ENCODE data around the gene TADA1. TPM values are rescaled to one million over a fixed set of nuclear protein-coding genes. Genes with fewer than 3 reads are reported as not detected.

TADA1 gene
- total and polyA plus RNA-seq, 8 donors, result 5.4 to 43.8 (median 7.6) TPM

DNA sequence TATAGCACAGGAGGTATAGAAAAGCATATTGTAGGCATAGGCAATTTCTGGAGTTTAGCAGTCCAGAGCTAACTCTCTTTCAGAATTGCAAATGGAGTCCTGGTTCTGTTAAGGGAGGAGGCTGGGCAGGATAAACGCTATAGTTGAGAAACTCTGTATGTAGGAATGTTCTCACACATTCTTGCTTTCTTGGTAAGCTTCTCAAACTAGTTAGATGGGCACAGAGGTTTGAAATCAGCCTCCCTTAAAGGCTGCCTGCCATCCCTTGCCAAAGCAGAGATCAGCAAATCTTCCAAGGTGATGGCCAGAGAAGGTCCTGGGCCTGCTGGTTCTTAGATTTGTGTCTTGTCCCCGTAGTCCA is 42.9 kb upstream of the TADA1 start:
- 82 to 96% (median 86%) methylated on average over 2 of the region's 2 CpGs for WGBS, 5 donors
- no peak overlapping the region for H3K27ac ChIP-seq
- TF ChIP-seq EP300 (IDR thresholded peaks at IDR 0.05), result no peak
- no peak for TF ChIP-seq POLR2AphosphoS5 (IDR thresholded peaks at IDR 0.05)
- no peak for TF ChIP-seq POLR2A (IDR thresholded peaks at IDR 0.05)
- TF ChIP-seq, protein P1, sequence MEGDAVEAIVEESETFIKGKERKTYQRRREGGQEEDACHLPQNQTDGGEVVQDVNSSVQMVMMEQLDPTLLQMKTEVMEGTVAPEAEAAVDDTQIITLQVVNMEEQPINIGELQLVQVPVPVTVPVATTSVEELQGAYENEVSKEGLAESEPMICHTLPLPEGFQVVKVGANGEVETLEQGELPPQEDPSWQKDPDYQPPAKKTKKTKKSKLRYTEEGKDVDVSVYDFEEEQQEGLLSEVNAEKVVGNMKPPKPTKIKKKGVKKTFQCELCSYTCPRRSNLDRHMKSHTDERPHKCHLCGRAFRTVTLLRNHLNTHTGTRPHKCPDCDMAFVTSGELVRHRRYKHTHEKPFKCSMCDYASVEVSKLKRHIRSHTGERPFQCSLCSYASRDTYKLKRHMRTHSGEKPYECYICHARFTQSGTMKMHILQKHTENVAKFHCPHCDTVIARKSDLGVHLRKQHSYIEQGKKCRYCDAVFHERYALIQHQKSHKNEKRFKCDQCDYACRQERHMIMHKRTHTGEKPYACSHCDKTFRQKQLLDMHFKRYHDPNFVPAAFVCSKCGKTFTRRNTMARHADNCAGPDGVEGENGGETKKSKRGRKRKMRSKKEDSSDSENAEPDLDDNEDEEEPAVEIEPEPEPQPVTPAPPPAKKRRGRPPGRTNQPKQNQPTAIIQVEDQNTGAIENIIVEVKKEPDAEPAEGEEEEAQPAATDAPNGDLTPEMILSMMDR (IDR thresholded peaks at IDR 0.05), result no peak
- no peaks in the 10 kb centered on the region for H3K36me3 ChIP-seq
- peaks cover 10 to 14% (median 11%) of the 10 kb centered on the region in 4 donors for H3K4me1 ChIP-seq
- peaks cover 0 to 46% (median 24%) of the 10 kb centered on the region in 3 donors for H3K27me3 ChIP-seq
- H3K9me3 ChIP-seq, result no peaks in the 10 kb centered on the region
- DNase-seq, result no peak
- intact Hi-C loops (cut with DNase I; ENCODE audit: low total_unique reads), result no loop called here
- H3K4me3 ChIP-seq, result no peak overlapping the region

DNA sequence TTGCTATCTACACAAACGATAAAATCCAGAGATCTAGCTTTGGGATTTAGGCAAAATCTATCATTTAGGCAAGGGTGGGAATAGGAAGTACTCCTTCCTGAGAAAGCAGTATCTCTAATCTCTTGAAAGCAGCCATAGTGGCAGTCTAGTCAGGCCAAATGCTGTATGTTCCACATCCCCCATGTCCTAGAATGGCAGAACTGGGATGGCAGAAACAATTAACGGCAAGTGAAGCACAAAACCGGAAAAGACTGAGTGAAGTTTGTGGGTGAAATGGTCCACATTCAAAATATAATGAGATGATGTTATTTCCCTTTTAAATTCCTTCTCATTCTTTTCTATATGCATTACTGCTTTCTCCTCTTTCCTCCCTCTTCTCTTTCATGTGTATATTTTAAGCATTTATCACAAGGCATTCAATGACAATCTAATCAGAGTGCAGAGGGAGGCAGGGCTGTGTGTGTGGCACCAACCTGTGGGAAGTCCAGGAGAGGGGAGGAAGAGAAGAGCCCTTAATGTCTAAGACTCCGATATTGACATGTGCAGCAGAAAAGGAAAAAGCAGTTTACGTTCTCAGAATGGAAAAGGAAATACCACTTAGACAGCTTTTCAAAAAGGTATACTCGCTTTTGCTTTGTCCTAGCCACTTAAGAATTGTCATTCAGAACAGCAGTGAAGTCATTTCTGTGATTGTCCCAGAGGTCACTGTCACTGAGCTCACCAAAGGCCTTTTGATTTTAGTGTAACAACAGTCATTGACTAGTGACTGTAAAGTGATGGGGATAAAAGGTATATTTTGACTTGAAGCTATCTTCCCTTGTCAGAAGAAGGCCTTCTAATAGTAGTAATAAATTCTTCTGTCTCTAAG is 42.3 kb upstream of the TADA1 start:
- Histone ChIP-seq H3K27ac (no peak overlapping the region), H3K27me3 (peaks cover 0 to 46% (median 24%) of the 10 kb centered on the region in 3 donors)
- 83 to 93% (median 89%) methylated on average over 6 of the region's 6 CpGs for WGBS, 5 donors

DNA sequence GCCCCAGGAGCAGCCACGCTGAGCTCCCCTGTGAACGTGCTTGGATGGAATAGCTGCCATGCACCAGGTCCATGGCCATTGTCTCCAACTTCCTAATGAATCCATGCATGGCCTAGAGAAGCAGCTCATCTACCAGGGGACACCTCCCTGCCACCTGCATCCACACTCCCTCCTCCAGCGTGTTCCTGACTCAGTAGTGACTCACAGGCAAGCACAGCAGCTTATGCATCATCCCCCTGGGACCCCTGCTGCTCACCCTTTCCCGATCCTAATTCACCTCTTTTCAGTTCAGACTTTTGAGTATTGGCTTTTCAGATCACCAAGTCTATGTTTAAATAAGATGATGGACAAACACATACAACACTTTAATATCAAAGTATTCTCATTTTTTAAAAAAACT is 39.9 kb upstream of the TADA1 start:
- no peak for DNase-seq
- WGBS, 5 donors, result 80 to 92% (median 85%) methylated on average over 4 of the region's 4 CpGs
- Histone ChIP-seq H3K36me3 (no peaks in the 10 kb centered on the region), H3K27me3 (peaks cover 0 to 28% (median 13%) of the 10 kb centered on the region in 3 donors), H3K27ac (no peak overlapping the region), H3K4me3 (no peak overlapping the region), H3K4me1 (peaks cover 6 to 9% (median 7%) of the 10 kb centered on the region in 4 donors), H3K9me3 (no peaks in the 10 kb centered on the region)
- TF ChIP-seq, protein P1 (IDR thresholded peaks at IDR 0.05), result no peak
- TF ChIP-seq POLR2AphosphoS5 (IDR thresholded peaks at IDR 0.05) (no peak), POLR2A (IDR thresholded peaks at IDR 0.05) (no peak), EP300 (IDR thresholded peaks at IDR 0.05) (no peak)
- intact Hi-C loops (cut with DNase I; ENCODE audit: low total_unique reads), result no loop called here

More for the DNA sequence above, 42.3 kb upstream of the TADA1 start:
- DNase-seq, result no peak
- Histone ChIP-seq H3K4me3 (no peak overlapping the region), H3K9me3 (no peaks in the 10 kb centered on the region), H3K4me1 (peaks cover 10 to 14% (median 11%) of the 10 kb centered on the region in 4 donors), H3K36me3 (no peaks in the 10 kb centered on the region)
- intact Hi-C loops (cut with DNase I; ENCODE audit: low total_unique reads), result no loop called here
- TF ChIP-seq POLR2A (IDR thresholded peaks at IDR 0.05) (no peak), POLR2AphosphoS5 (IDR thresholded peaks at IDR 0.05) (no peak), EP300 (IDR thresholded peaks at IDR 0.05) (no peak)
- TF ChIP-seq, protein P1 (IDR thresholded peaks at IDR 0.05), result no peak

DNA sequence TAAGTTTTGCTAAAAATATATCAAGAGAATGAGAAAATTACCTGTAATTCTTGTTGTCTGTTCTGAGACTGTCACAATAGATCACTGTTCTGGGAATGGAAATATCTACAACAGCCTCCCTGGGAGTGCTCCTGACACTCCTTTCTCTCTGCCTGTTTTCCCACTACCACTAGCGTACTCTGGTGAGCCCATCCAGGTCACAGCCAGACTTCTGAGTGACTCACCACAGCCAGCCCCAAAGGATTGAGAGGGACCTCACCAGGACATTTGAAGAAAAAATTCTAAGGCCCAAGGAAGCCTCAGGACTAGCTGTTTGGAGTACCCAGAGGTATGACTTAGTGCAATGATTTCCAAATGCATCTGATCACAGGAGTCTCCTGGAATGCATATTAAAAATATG is 39.0 kb upstream of the TADA1 start:
- intact Hi-C loops (cut with DNase I; ENCODE audit: low total_unique reads), result no loop called here

More for the DNA sequence above, 39.0 kb upstream of the TADA1 start:
- Histone ChIP-seq H3K36me3 (no peaks in the 10 kb centered on the region), H3K27me3 (peaks cover 0 to 19% (median 4%) of the 10 kb centered on the region in 3 donors), H3K4me3 (no peak overlapping the region), H3K9me3 (no peaks in the 10 kb centered on the region), H3K4me1 (peaks cover 0 to 5% (median 0%) of the 10 kb centered on the region in 4 donors), H3K27ac (no peak overlapping the region)
- DNase-seq, result no peak
- 84 to 100% (median 93%) methylated on average over 1 of the region's 1 CpG for WGBS, 5 donors
- TF ChIP-seq EP300 (IDR thresholded peaks at IDR 0.05) (no peak), POLR2AphosphoS5 (IDR thresholded peaks at IDR 0.05) (no peak), POLR2A (IDR thresholded peaks at IDR 0.05) (no peak)
- TF ChIP-seq, protein P1 (IDR thresholded peaks at IDR 0.05), result no peak

Data from stomach (tissue), 9 donors.